CD14-positive monocyte (primary cell): ENCODE measurements around the gene RAB17. TPM values are rescaled to one million over a fixed set of nuclear protein-coding genes. Genes with fewer than 3 reads are reported as not detected.

ENCODE experiments used
- DNase-seq, 3 donors: peaks; one replicate each; pipeline ENCODE4 v3.0.0-alpha.2; 2011 to 2022
- H2AFZ ChIP-seq: 2 replicates; pipeline ENCODE4 v1.6.0; 2012; ENCODE audit warnings: mild to moderate bottlenecking, low read depth, low read length, inconsistent platforms; ENCODE audit not compliant: insufficient read depth, poor library complexity, severe bottlenecking
- H3K27ac ChIP-seq, 2 donors: 1 replicate in 1 of 2; 2 replicates in 1 of 2; pipeline ENCODE4 v1.5.1; 2012 to 2013; ENCODE audit warnings: low read length in 2 of 2, control low read depth in 1 of 2, inconsistent platforms in 1 of 2, low read depth in 1 of 2, mild to moderate bottlenecking in 1 of 2
- H3K27me3 ChIP-seq, 2 donors: one replicate each; pipeline versions ENCODE4 v1.6.0 to v1.6.1; 2011 to 2013; ENCODE audit warnings: low read length in 2 of 2; ENCODE audit not compliant: control insufficient read depth in 2 of 2, insufficient read depth in 2 of 2
- H3K36me3 ChIP-seq, 2 donors: replicated peaks in 1 of 2; 1 replicate in 1 of 2; 2 replicates in 1 of 2; pipeline versions ENCODE4 v1.5.1 to v1.6.1; 2012 to 2013; ENCODE audit warnings: low read length in 2 of 2, control low read depth in 1 of 2, inconsistent platforms in 1 of 2, mild to moderate bottlenecking in 1 of 2; ENCODE audit not compliant: insufficient read depth in 2 of 2, control insufficient read depth in 1 of 2
- H3K4me1 ChIP-seq, 2 donors: 1 replicate in 1 of 2; 2 replicates in 1 of 2; pipeline versions ENCODE4 v1.5.1 to v1.6.1; 2012 to 2013; ENCODE audit warnings: low read length in 2 of 2, control low read depth in 1 of 2, inconsistent platforms in 1 of 2, mild to moderate bottlenecking in 1 of 2, moderate library complexity in 1 of 2; ENCODE audit not compliant: insufficient read depth in 2 of 2, control insufficient read depth in 1 of 2
- H3K4me2 ChIP-seq: replicated peaks from 2 replicates; pipeline ENCODE3; 2012; ENCODE audit warnings: low read length, moderate library complexity, mild to moderate bottlenecking; ENCODE audit not compliant: poor library complexity, severe bottlenecking; ENCODE audit errors: extremely low read depth
- H3K4me3 ChIP-seq, 3 experiments: fragments of 200-600 bp in 1 of 3; sonication (generic) in 1 of 3; replicated peaks in 1 of 3; 1 replicate in 2 of 3; 2 replicates in 1 of 3; pipeline ENCODE4 v1.5.1; 2011 to 2013; ENCODE audit warnings: low read length in 3 of 3, mild to moderate bottlenecking in 3 of 3, control low read depth in 2 of 3, low read depth in 2 of 3, inconsistent platforms in 1 of 3, moderate library complexity in 1 of 3
- H3K79me2 ChIP-seq: 2 replicates; pipeline ENCODE4 v1.6.0; 2012; ENCODE audit warnings: mild to moderate bottlenecking, control low read depth, inconsistent platforms, low read length, moderate library complexity; ENCODE audit not compliant: insufficient read depth
- H3K9ac ChIP-seq: 2 replicates; pipeline ENCODE4 v1.6.0; 2017; ENCODE audit warnings: low read length, mild to moderate bottlenecking; ENCODE audit not compliant: insufficient read depth, poor library complexity, severe bottlenecking
- H3K9me3 ChIP-seq, 2 donors: replicated peaks in 1 of 2; 1 replicate in 1 of 2; 2 replicates in 1 of 2; pipeline versions ENCODE4 v1.5.1 to v1.6.1; 2012 to 2013; ENCODE audit warnings: low read length in 2 of 2, control low read depth in 1 of 2; ENCODE audit not compliant: control insufficient read depth in 1 of 2, insufficient read depth in 1 of 2
- H4K20me1 ChIP-seq: 2 replicates; pipeline ENCODE4 v1.6.0; 2012; ENCODE audit warnings: mild to moderate bottlenecking, low read length, control low read depth, moderate library complexity; ENCODE audit not compliant: insufficient read depth
- H3K27ac Mint-ChIP-seq, 7 donors: one replicate each; pipeline ENCODE4 v1.8.0; 2020; ENCODE audit warnings: mild to moderate bottlenecking in 7 of 7, mixed read lengths in 7 of 7, moderate library complexity in 6 of 7, inconsistent platforms in 2 of 7
- H3K27me3 Mint-ChIP-seq, 3 donors: one replicate each; pipeline ENCODE4 v1.8.0; 2021 to 2022; ENCODE audit warnings: low read depth in 3 of 3, mild to moderate bottlenecking in 3 of 3, mixed read lengths in 3 of 3, moderate library complexity in 3 of 3, inconsistent platforms in 1 of 3
- H3K36me3 Mint-ChIP-seq, 2 donors: one replicate each; pipeline ENCODE4 v1.8.0; 2020; ENCODE audit warnings: mixed read lengths in 2 of 2, inconsistent platforms in 1 of 2, mild to moderate bottlenecking in 1 of 2
- H3K4me1 Mint-ChIP-seq: one replicate; pipeline ENCODE4 v1.8.0; 2020; ENCODE audit warnings: mild to moderate bottlenecking, mixed read lengths
- H3K4me3 Mint-ChIP-seq, 2 donors: one replicate each; pipeline ENCODE4 v1.8.0; 2020; ENCODE audit warnings: mild to moderate bottlenecking in 2 of 2, mixed read lengths in 2 of 2, moderate library complexity in 1 of 2
- H3K9me3 Mint-ChIP-seq, 7 donors: one replicate each; pipeline ENCODE4 v1.8.0; 2020 to 2022; ENCODE audit warnings: mixed read lengths in 7 of 7, mild to moderate bottlenecking in 6 of 7, moderate library complexity in 6 of 7, inconsistent platforms in 2 of 7
- WGBS: methylation state at CpG from one replicate; pipeline ENCODE4 v1.1.5; 2013; ENCODE audit warnings: missing lambda C conversion rate; ENCODE audit not compliant: insufficient coverage; 5-methylcytosine and 5-hydroxymethylcytosine counted together
- intact Hi-C, 2 donors: fragments of 100-400 bp; cut with micrococcal nuclease; formaldehyde crosslinking; loops; one replicate each; pipeline versions ENCODE4 v1.15.0 to v1.15.1; 2023
- polyA plus RNA-seq, 3 donors: library from polyadenylated mRNA; depleted of rRNA in 1 of 3; unstranded in 2 of 3; stranded (reverse) in 1 of 3; fragments of 300-500 nt in 2 of 3; fragments of >200 nt in 1 of 3; fragmentation: Illumina TruSeq in 2 of 3; gene quantifications; 1 replicate in 2 of 3; 2 replicates in 1 of 3; pipeline ENCODE4 v1.2.3, GENCODE V29; 2012 to 2021
- TF ChIP-seq, protein P1 (sequence below): fragments of 200-600 bp; IDR thresholded peaks from one replicate; pipeline ENCODE4 v1.8.0; 2022; ENCODE audit warnings: antibody characterized with exemption, mild to moderate bottlenecking

The RAB17 gene
- polyA plus RNA-seq, 3 donors = 0.13 to 0.35 TPM; not detected in 1

- H3K9me3 ChIP-seq = no peaks in the 10 kb centered on the region
- H3K27me3 ChIP-seq = no peaks in the 10 kb centered on the region
- no peak overlapping the region for H3K27ac Mint-ChIP-seq
- no peaks in the 10 kb centered on the region for H4K20me1 ChIP-seq
- H3K36me3 Mint-ChIP-seq = no peaks in the 10 kb centered on the region
- 100% methylated on average over 3 of the region's 5 CpGs for WGBS
- H3K79me2 ChIP-seq = no peaks in the 10 kb centered on the region
- H2AFZ ChIP-seq = no peak overlapping the region
- no peak overlapping the region for H3K4me3 ChIP-seq
- TF ChIP-seq, protein P1, sequence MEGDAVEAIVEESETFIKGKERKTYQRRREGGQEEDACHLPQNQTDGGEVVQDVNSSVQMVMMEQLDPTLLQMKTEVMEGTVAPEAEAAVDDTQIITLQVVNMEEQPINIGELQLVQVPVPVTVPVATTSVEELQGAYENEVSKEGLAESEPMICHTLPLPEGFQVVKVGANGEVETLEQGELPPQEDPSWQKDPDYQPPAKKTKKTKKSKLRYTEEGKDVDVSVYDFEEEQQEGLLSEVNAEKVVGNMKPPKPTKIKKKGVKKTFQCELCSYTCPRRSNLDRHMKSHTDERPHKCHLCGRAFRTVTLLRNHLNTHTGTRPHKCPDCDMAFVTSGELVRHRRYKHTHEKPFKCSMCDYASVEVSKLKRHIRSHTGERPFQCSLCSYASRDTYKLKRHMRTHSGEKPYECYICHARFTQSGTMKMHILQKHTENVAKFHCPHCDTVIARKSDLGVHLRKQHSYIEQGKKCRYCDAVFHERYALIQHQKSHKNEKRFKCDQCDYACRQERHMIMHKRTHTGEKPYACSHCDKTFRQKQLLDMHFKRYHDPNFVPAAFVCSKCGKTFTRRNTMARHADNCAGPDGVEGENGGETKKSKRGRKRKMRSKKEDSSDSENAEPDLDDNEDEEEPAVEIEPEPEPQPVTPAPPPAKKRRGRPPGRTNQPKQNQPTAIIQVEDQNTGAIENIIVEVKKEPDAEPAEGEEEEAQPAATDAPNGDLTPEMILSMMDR = no peak
- intact Hi-C loops = no loop called here
- no peak overlapping the region for H3K4me2 ChIP-seq
- H3K4me3 Mint-ChIP-seq = no peak overlapping the region
- H3K27me3 Mint-ChIP-seq = peaks cover 2 to 16% (median 2%) of the 10 kb centered on the region in 3 donors
- no peak overlapping the region for H3K9ac ChIP-seq
- peaks cover 16 to 25% of the 10 kb centered on the region in 2 donors for H3K4me1 ChIP-seq
- H3K4me1 Mint-ChIP-seq = peaks cover 25% of the 10 kb centered on the region
- no peak for DNase-seq
- H3K9me3 Mint-ChIP-seq = peaks cover 0 to 3% (median 0%) of the 10 kb centered on the region in 7 donors
- no peak overlapping the region for H3K27ac ChIP-seq
- H3K36me3 ChIP-seq = no peaks in the 10 kb centered on the region
Observed at GRCh38 chr2:237594514-237594871, 4.0 kb upstream of the RAB17 start.

DNA sequence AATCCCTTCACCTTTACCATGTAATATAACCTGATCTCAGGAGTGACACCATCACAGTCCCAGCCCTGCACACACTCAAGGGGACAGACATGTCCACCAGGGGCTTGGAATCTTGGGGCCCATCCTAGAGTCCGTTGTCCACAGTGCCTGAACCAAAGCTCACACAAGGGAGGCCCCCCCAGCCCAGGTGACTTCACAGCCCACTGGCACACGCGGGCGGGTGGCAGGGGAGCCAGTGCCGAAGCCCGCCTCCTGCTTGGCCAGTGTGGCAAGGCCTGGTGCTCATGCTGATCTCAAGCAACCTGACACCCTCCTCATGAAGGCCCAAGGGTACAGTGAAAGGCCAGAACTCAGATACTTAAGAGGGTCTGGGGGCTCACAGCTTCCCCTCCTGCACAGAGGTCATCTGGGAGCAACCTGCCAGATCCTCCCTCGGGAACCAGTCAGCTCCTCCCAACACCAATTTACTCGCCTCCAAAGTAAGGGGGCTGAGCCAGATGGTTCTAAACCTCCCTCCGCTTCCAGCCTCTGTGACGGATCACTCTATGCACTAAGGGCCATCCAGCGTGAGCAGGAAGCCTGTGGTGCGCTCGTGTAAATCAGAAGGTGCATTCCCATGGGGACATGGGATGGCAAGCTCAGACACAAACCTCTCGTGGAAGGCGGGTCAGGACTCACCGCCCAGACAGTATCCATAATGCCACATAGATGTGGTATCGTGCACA, 3.2 kb upstream of the RAB17 start:
- no peak for DNase-seq
- peaks cover 0 to 3% (median 0%) of the 10 kb centered on the region in 7 donors for H3K9me3 Mint-ChIP-seq
- Histone ChIP-seq H3K9ac (no peak overlapping the region), H3K27me3 (no peaks in the 10 kb centered on the region), H3K36me3 (no peaks in the 10 kb centered on the region), H3K4me1 (peaks cover 16 to 25% of the 10 kb centered on the region in 2 donors), H3K79me2 (no peaks in the 10 kb centered on the region), H3K4me3 (no peak overlapping the region), H3K27ac (no peak overlapping the region), H3K4me2 (no peak overlapping the region), H4K20me1 (no peaks in the 10 kb centered on the region), H2AFZ (no peak overlapping the region), H3K9me3 (no peaks in the 10 kb centered on the region)
- peak overlapping the region in 1 of 7 donors; percentile 53 for H3K27ac Mint-ChIP-seq
- no peaks in the 10 kb centered on the region for H3K36me3 Mint-ChIP-seq
- intact Hi-C loops = no loop called here
- TF ChIP-seq, protein P1 = no peak
- H3K4me1 Mint-ChIP-seq = peaks cover 25% of the 10 kb centered on the region
- 98% methylated on average over 12 of the region's 17 CpGs for WGBS
- peaks cover 2 to 12% (median 5%) of the 10 kb centered on the region in 3 donors for H3K27me3 Mint-ChIP-seq
- peak overlapping the region in 1 of 2 donors; percentile 3 for H3K4me3 Mint-ChIP-seq
